T-cell (primary cell): ENCODE data around the gene NCOA5. TPM values are rescaled to one million over a fixed set of nuclear protein-coding genes. Genes with fewer than 3 reads are reported as not detected.

ENCODE experiments used
- ATAC-seq, 4 experiments: fragments of 200-7000 bp in 3 of 4; fragments of 150-1000 bp in 1 of 4; cut with Tn5 transposase; replicated peaks in 1 of 4; 1 replicate in 3 of 4; 2 replicates in 1 of 4; pipeline ENCODE4 v1.10.0; 2021; ENCODE audit warnings: moderate library complexity in 3 of 4, mild to moderate bottlenecking in 2 of 4, moderate number of reproducible peaks in 1 of 4
- CTCF ChIA-PET, 2 donors: fragments of 300-600 bp; sonication (Branson Sonifier 250); formaldehyde crosslinking; loops; one replicate each; lab custom pipeline; 2022; ENCODE audit warnings: antibody characterized with exemption in 2 of 2; lab: Charles Lee
- POLR2A ChIA-PET, 2 donors: fragments of 300-600 bp; sonication (Branson Sonifier 250); formaldehyde crosslinking; loops; one replicate each; lab custom pipeline; 2022; ENCODE audit warnings: antibody characterized with exemption in 2 of 2; lab: Charles Lee
- DNase-seq, 35 experiments: peaks; one replicate each; pipeline versions ENCODE4 v3.0.0 to v3.0.0-alpha.2; 2013 to 2023
- H3K27ac ChIP-seq: one replicate; pipeline ENCODE4 v1.5.1; 2013; ENCODE audit warnings: low read length
- H3K27me3 ChIP-seq, 2 experiments: replicated peaks in 1 of 2; 1 replicate in 1 of 2; 2 replicates in 1 of 2; pipeline versions ENCODE4 v1.6.1 to v1.7.0; 2013; ENCODE audit warnings: low read length in 1 of 2, mixed read lengths in 1 of 2; ENCODE audit not compliant: control insufficient read depth in 2 of 2, insufficient read depth in 2 of 2; ENCODE audit errors: extremely low read depth in 1 of 2
- H3K36me3 ChIP-seq, 2 donors: 1 replicate in 1 of 2; 2 replicates in 1 of 2; pipeline versions ENCODE4 v1.6.1 to v1.7.0; 2013; ENCODE audit warnings: low read length in 1 of 2; ENCODE audit not compliant: control insufficient read depth in 2 of 2, insufficient read depth in 1 of 2; ENCODE audit errors: extremely low read depth in 1 of 2
- H3K4me1 ChIP-seq, 2 experiments: 1 replicate in 1 of 2; 2 replicates in 1 of 2; pipeline versions ENCODE4 v1.6.1 to v1.7.0; 2013; ENCODE audit warnings: low read length in 2 of 2, mixed read lengths in 1 of 2; ENCODE audit not compliant: insufficient read depth in 2 of 2, control insufficient read depth in 1 of 2; ENCODE audit errors: extremely low read depth in 1 of 2
- H3K4me3 ChIP-seq, 2 donors: 1 replicate in 1 of 2; 2 replicates in 1 of 2; pipeline versions ENCODE4 v1.5.1 to v1.7.0; 2013; ENCODE audit warnings: mild to moderate bottlenecking in 2 of 2, low read length in 1 of 2, moderate library complexity in 1 of 2; ENCODE audit not compliant: control insufficient read depth in 1 of 2; ENCODE audit errors: extremely low read depth in 1 of 2
- H3K9me3 ChIP-seq: 2 replicates; pipeline ENCODE4 v1.7.0; 2013
- H3K27ac Mint-ChIP-seq, 2 donors: one replicate each; pipeline ENCODE4 v1.8.0; 2020 to 2021; ENCODE audit warnings: mild to moderate bottlenecking in 2 of 2, mixed read lengths in 2 of 2
- H3K27me3 Mint-ChIP-seq, 2 donors: one replicate each; pipeline ENCODE4 v1.8.0; 2021 to 2022; ENCODE audit warnings: mixed read lengths in 2 of 2
- H3K36me3 Mint-ChIP-seq: one replicate; pipeline ENCODE4 v1.8.0; 2021; ENCODE audit warnings: mixed read lengths
- H3K4me1 Mint-ChIP-seq, 3 donors: one replicate each; pipeline ENCODE4 v1.8.0; 2020 to 2022; ENCODE audit warnings: mixed read lengths in 3 of 3, mild to moderate bottlenecking in 1 of 3
- H3K4me3 Mint-ChIP-seq, 3 donors: one replicate each; pipeline ENCODE4 v1.8.0; 2020 to 2022; ENCODE audit warnings: mild to moderate bottlenecking in 3 of 3, mixed read lengths in 3 of 3, moderate library complexity in 3 of 3
- H3K9me3 Mint-ChIP-seq, 3 donors: one replicate each; pipeline ENCODE4 v1.8.0; 2020 to 2022; ENCODE audit warnings: mixed read lengths in 3 of 3
- WGBS: methylation state at CpG from one replicate; pipeline ENCODE4 v1.1.5; 2013; ENCODE audit warnings: missing lambda C conversion rate; ENCODE audit not compliant: insufficient coverage; 5-methylcytosine and 5-hydroxymethylcytosine counted together
- total RNA-seq, 35 experiments: library from RNA in 6 of 35; stranded (reverse) in 6 of 35; fragments of 120-200 nt in 1 of 35; gene quantifications; one replicate each; pipeline versions ENCODE4 v1.2.1 to v1.2.4 and lab custom pipeline; 2013 to 2026

The NCOA5 gene
- total RNA-seq, 5 donors from 2014 or later (not counting 1 experiment from before 2014, with no cell fraction given), result 21.0 to 43.1 (median 39.7) TPM

DNA sequence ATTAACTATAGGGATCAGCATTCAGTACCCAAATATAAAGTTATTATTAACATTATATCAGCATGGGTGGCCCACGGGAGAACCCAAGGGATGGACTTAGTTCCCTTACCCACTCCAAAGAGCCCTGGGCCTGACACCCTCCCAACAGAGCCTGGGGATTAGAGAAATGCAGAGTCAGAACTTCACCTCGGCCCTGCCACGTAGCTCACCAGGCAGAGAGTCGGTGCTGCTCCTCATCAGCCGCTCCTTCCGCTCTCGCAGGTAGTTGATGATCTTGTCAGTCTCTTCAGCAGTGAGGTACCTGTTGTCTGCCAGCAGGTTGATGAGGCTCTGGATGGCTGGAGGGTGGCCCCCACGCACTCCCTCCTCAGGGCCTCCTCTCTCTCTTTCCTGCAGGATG, 26.6 kb downstream of the NCOA5 start:
- H3K36me3 ChIP-seq, result peaks cover 21 to 73% of the 10 kb centered on the region in 2 donors
- Mint-ChIP-seq H3K27ac (no peak overlapping the region), H3K4me1 (peaks cover 52 to 65% (median 61%) of the 10 kb centered on the region in 3 donors), H3K27me3 (peaks cover 6 to 15% of the 10 kb centered on the region in 2 donors), H3K9me3 (no peaks in the 10 kb centered on the region), H3K4me3 (peak overlapping the region in 1 of 3 donors; percentile 10), H3K36me3 (peaks cover 74% of the 10 kb centered on the region)
- ATAC-seq, result no peak
- ChIA-PET CTCF (no interaction called here), POLR2A (no interaction called here)
- peaks cover 2 to 39% of the 10 kb centered on the region in 2 experiments for H3K4me1 ChIP-seq
- H3K9me3 ChIP-seq, result no peaks in the 10 kb centered on the region
- H3K27ac ChIP-seq, result no peak overlapping the region
- WGBS, result 96% methylated on average over 5 of the region's 8 CpGs
- DNase-seq, result no peak
- H3K4me3 ChIP-seq, result no peak overlapping the region
- H3K27me3 ChIP-seq, result peaks cover 0 to 22% of the 10 kb centered on the region in 2 experiments

DNA sequence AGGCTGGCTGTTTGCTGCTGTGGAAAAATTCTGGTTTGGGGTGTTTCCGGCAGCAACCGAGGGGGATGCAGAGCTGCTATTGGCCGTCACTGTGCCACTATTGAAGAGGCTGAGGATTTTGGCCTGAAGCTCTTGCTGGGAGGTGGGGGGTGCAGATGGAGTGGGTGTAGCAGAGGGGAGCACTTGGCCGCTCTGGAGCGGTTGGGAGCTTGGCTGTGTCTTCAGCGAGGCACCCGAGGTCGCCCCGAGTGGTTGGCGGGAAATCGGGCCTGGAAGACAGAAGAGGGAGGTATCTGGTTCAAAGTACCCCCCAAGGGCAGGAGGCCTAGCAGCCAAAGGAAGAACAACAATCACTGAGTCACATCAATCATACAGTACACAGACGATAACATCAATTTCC, 27.1 kb downstream of the NCOA5 start:
- POLR2A ChIA-PET, result no interaction called here
- peaks cover 69% of the 10 kb centered on the region for H3K36me3 Mint-ChIP-seq
- no peak for DNase-seq

DNA sequence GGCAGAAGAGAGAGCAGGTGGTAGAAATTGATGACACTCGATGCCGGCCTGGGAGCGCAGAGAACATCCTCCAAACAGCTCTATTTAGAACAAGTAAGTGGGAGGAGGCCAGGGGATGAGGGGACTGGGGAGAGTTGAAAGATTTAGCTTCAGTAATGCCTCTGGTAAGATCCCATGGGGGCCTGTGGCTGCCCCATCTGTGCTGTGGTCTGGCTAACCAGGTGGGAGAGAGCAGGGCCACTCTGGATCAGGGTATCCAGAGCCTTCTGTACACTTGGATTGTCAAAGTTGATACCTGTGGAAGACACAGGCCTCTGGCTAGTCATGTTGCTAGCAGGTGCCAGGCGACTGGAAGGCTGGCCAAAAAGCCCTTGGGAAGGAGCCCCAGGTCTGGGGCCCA, 27.6 kb downstream of the NCOA5 start:
- no peaks in the 10 kb centered on the region for H3K9me3 ChIP-seq
- 100% methylated on average over 1 of the region's 4 CpGs for WGBS
- CTCF ChIA-PET, result interaction anchor here (0.5 to 0.6 kb wide), 2 partner anchors 43 to 693 kb away, joined by 3 to 5 read pairs; no protein-coding TSS in a partner anchor
- H3K36me3 ChIP-seq, result peaks cover 21 to 65% of the 10 kb centered on the region in 2 donors
- POLR2A ChIA-PET, result no interaction called here
- Mint-ChIP-seq H3K4me3 (peak overlapping the region in 1 of 3 donors; percentile 57), H3K4me1 (peaks cover 55 to 67% (median 63%) of the 10 kb centered on the region in 3 donors), H3K9me3 (no peaks in the 10 kb centered on the region), H3K27me3 (peaks cover 6 to 15% of the 10 kb centered on the region in 2 donors), H3K27ac (peak overlapping the region in 1 of 2 donors; percentile 11), H3K36me3 (peaks cover 69% of the 10 kb centered on the region)
- no peak overlapping the region for H3K27ac ChIP-seq
- H3K27me3 ChIP-seq, result peaks cover 0 to 31% of the 10 kb centered on the region in 2 experiments
- ATAC-seq (no peak), DNase-seq (no peak)
- H3K4me3 ChIP-seq, result no peak overlapping the region
- peaks cover 2 to 48% of the 10 kb centered on the region in 2 experiments for H3K4me1 ChIP-seq

More for the DNA sequence above, 27.1 kb downstream of the NCOA5 start:
- H3K27me3 ChIP-seq, result peaks cover 0 to 27% of the 10 kb centered on the region in 2 experiments
- CTCF ChIA-PET, result no interaction called here
- no peaks in the 10 kb centered on the region for H3K9me3 ChIP-seq
- no peak overlapping the region for H3K27ac ChIP-seq
- WGBS, result 97% methylated on average over 6 of the region's 12 CpGs
- no peaks in the 10 kb centered on the region for H3K9me3 Mint-ChIP-seq
- peaks cover 21 to 67% of the 10 kb centered on the region in 2 donors for H3K36me3 ChIP-seq
- ATAC-seq, result no peak
- no peak overlapping the region for H3K4me3 ChIP-seq
- H3K27ac Mint-ChIP-seq, result no peak overlapping the region
- peaks cover 6 to 15% of the 10 kb centered on the region in 2 donors for H3K27me3 Mint-ChIP-seq
- H3K4me3 Mint-ChIP-seq, result no peak overlapping the region
- H3K4me1 Mint-ChIP-seq, result peaks cover 55 to 67% (median 63%) of the 10 kb centered on the region in 3 donors
- peaks cover 2 to 45% of the 10 kb centered on the region in 2 experiments for H3K4me1 ChIP-seq

DNA sequence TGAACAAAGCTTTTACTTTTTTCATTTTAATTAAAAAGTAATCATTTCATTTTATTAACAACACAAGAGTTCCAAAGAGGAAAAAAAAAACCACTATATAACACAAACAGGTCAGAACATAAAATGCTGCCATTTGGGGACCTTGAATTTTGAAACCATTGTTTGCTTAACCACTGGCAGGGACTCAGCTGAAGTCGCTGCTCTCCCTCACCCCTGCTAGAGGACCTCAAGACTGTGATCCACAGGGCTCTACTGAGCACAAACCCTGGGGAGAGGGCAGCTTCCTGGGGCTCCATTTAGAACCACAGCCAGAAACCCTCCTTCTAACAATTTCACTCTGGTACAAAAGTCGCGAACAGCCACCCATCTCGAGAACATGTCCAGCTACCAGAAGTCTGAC, 28.8 kb downstream of the NCOA5 start:
- peaks cover 6 to 22% of the 10 kb centered on the region in 2 donors for H3K27me3 Mint-ChIP-seq

DNA sequence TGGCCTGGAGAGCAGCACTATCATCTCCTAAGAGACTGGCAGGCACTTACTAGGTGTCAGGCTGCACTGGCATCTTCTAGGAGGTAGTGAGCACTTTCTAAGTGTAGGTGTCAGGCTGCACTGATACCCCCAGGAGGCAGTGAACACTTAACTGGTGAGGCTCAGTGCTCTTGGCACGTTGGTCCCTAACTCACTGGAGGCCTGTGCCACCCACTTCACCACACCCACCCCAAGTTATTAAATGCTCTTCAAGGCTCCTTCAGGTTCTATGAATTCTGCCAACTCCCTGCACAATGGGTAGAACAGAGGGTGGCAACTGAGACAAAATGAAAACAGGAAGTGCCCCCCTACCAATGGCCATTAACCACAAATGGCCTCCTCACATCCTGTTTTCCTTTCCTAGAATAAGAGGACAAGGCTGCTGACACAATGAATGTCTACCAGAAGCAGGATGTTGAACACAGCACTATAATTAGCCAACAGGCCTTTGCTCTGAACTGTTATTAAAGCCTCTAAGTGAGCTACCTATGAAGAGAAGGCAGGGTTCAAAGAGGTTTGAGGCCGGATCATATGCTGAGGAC, 29.4 kb downstream of the NCOA5 start:
- Histone ChIP-seq H3K4me3 (no peak overlapping the region), H3K36me3 (peaks cover 15 to 47% of the 10 kb centered on the region in 2 donors), H3K27ac (peak overlapping the region; percentile 26), H3K9me3 (no peaks in the 10 kb centered on the region), H3K4me1 (peaks cover 2 to 49% of the 10 kb centered on the region in 2 experiments), H3K27me3 (peaks cover 0 to 42% of the 10 kb centered on the region in 2 experiments)
- H3K27ac Mint-ChIP-seq, result peak overlapping the region in 1 of 2 donors; percentile 70
- H3K27me3 Mint-ChIP-seq, result peaks cover 9 to 22% of the 10 kb centered on the region in 2 donors
- ChIA-PET POLR2A (no interaction called here), CTCF (no interaction called here)
- H3K4me1 Mint-ChIP-seq, result peaks cover 55 to 67% (median 63%) of the 10 kb centered on the region in 3 donors
- peak; percentile 29 to 46 (median 35) for ATAC-seq
- H3K4me3 Mint-ChIP-seq, result peak overlapping the region in 1 of 3 donors; percentile 57
- WGBS, result 29% methylated on average over 1 of the region's 2 CpGs
- H3K9me3 Mint-ChIP-seq, result no peaks in the 10 kb centered on the region
- DNase-seq, result no peak
- H3K36me3 Mint-ChIP-seq, result peaks cover 57% of the 10 kb centered on the region

More for the DNA sequence above, 28.8 kb downstream of the NCOA5 start:
- Histone ChIP-seq H3K4me3 (no peak overlapping the region), H3K27me3 (peaks cover 0 to 39% of the 10 kb centered on the region in 2 experiments), H3K36me3 (peaks cover 17 to 53% of the 10 kb centered on the region in 2 donors), H3K27ac (peak overlapping the region; percentile 26), H3K4me1 (peaks cover 2 to 49% of the 10 kb centered on the region in 2 experiments), H3K9me3 (no peaks in the 10 kb centered on the region)
- CTCF ChIA-PET, result no interaction called here
- Mint-ChIP-seq H3K27ac (peak overlapping the region; percentile 24 to 70), H3K36me3 (peaks cover 63% of the 10 kb centered on the region), H3K4me1 (peaks cover 55 to 67% (median 63%) of the 10 kb centered on the region in 3 donors), H3K4me3 (peak overlapping the region in 1 of 3 donors; percentile 57), H3K9me3 (no peaks in the 10 kb centered on the region)
- POLR2A ChIA-PET, result no interaction called here
- 92% methylated on average over 4 of the region's 4 CpGs for WGBS
- DNase-seq, result no peak
- no peak for ATAC-seq

DNA sequence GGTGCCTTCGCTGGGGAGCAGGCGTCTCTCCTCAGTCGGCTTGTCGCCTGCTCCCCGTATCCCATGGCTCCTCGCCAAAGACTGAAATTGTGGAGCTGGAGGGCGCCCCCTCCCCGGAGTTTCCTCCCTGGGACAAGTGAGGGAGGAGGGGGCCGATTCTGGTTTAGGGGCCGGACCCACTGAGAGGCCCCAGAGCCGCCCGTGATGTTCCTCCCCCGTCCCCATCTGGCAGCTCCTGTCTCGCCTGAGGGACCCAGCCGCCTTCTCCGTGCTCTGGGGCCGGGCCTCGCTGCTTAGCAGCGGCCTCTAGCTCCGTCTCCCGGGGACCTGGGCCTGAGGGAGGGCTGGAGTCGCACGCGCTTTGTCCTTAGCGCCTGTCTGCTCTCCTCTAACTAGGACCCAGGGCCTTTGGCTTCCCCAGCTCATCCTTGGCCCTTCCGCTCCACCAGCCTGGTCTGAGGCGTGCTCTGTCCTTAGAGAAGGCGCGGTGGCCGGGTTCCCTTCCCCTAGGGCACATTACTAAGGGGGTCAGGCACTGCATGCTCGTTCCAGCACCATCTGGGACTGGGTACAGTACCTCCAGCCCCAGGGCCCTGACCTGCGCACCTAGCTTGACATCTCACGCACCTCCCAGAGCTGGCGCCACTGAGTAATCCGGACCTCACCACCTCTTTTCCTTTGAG, 31.0 kb downstream of the NCOA5 start:
- H3K27me3 ChIP-seq, result peaks cover 0 to 42% of the 10 kb centered on the region in 2 experiments
- ATAC-seq (peak in 3 of 4 experiments; percentile 15 to 47 (median 25)), DNase-seq (no peak)
- H3K27ac ChIP-seq, result no peak overlapping the region
- POLR2A ChIA-PET, result no interaction called here
- H3K36me3 ChIP-seq, result peaks cover 8 to 31% of the 10 kb centered on the region in 2 donors
- no peak overlapping the region for H3K27ac Mint-ChIP-seq
- whole genome bisulfite sequencing, result 53% methylated on average over 21 of the region's 35 CpGs
- peak overlapping the region in 2 of 3 donors; percentile 38 to 57 for H3K4me3 Mint-ChIP-seq
- peak overlapping the region in 1 of 2 donors; percentile 52 for H3K4me3 ChIP-seq
- peaks cover 40% of the 10 kb centered on the region for H3K36me3 Mint-ChIP-seq
- CTCF ChIA-PET, result interaction anchor here in 1 of 2 donors (1.1 kb wide), 1 partner anchor 21 kb away, joined by 3 read pairs; no protein-coding TSS in a partner anchor
- H3K4me1 Mint-ChIP-seq, result peaks cover 53 to 54% (median 53%) of the 10 kb centered on the region in 3 donors
- H3K9me3 Mint-ChIP-seq, result no peaks in the 10 kb centered on the region
- no peaks in the 10 kb centered on the region for H3K9me3 ChIP-seq
- H3K27me3 Mint-ChIP-seq, result peaks cover 13 to 22% of the 10 kb centered on the region in 2 donors
- peaks cover 2 to 49% of the 10 kb centered on the region in 2 experiments for H3K4me1 ChIP-seq
